Esophagus muscularis mucosa (tissue), 4 donors: Measurements from ENCODE around the gene LTB4R. TPM values are rescaled to one million over a fixed set of nuclear protein-coding genes. Genes with fewer than 3 reads are reported as not detected.

ENCODE experiments used
- DNase-seq: peaks from one replicate; pipeline ENCODE4 v3.0.0-alpha.2; 2017; ENCODE audit errors: extremely low spot score
- H3K27ac ChIP-seq, 4 donors: fragments of 200-600 bp; sonication (generic); replicated peaks in 1 of 4; 1 replicate in 3 of 4; 2 replicates in 1 of 4; pipeline ENCODE4 v1.5.1; 2016 to 2019; ENCODE audit warnings: mild to moderate bottlenecking in 1 of 4
- H3K27me3 ChIP-seq, 4 donors: fragments of 200-600 bp; sonication (generic); one replicate each; pipeline versions ENCODE4 v1.5.1 to v1.6.0; 2016 to 2019
- H3K36me3 ChIP-seq, 4 donors: fragments of 200-600 bp; sonication (generic); one replicate each; pipeline ENCODE4 v1.5.1; 2016 to 2019
- H3K4me1 ChIP-seq, 4 donors: fragments of 200-600 bp; sonication (generic); one replicate each; pipeline ENCODE4 v1.5.1; 2016 to 2019
- H3K4me3 ChIP-seq, 4 donors: fragments of 200-600 bp; sonication (generic); 1 replicate in 2 of 4; 2 replicates in 2 of 4; pipeline ENCODE4 v1.5.1; 2016 to 2019; ENCODE audit warnings: mild to moderate bottlenecking in 4 of 4, moderate library complexity in 1 of 4
- H3K9me3 ChIP-seq, 4 donors: fragments of 200-600 bp; sonication (generic); 1 replicate in 3 of 4; 2 replicates in 1 of 4; pipeline ENCODE4 v1.5.1; 2016 to 2019
- CTCF ChIP-seq, 3 experiments: fragments of 200-600 bp in 2 of 3; fragments of 450-650 bp in 1 of 3; sonication (generic) in 2 of 3; IDR thresholded peaks; one replicate each; pipeline ENCODE4 v1.5.1; 2017 to 2019; ENCODE audit warnings: antibody characterized with exemption in 3 of 3, mild to moderate bottlenecking in 2 of 3, moderate library complexity in 1 of 3
- EP300 ChIP-seq: sonication (generic); formaldehyde crosslinking; IDR thresholded peaks from one replicate; pipeline ENCODE4 v1.6.1; 2017; ENCODE audit warnings: antibody characterized with exemption
- POLR2A ChIP-seq: fragments of 450-650 bp; IDR thresholded peaks from one replicate; pipeline ENCODE4 v1.6.1; 2017; ENCODE audit warnings: antibody characterized with exemption, moderate library complexity, mild to moderate bottlenecking, low read depth
- POLR2AphosphoS5 ChIP-seq, 2 donors: sonication (generic); formaldehyde crosslinking; IDR thresholded peaks; one replicate each; pipeline ENCODE4 v1.6.1; 2017; ENCODE audit warnings: antibody characterized with exemption in 2 of 2
- whole genome bisulfite sequencing: methylation state at CpG from one replicate; pipeline ENCODE4 v1.1.5; 2018; 5-methylcytosine and 5-hydroxymethylcytosine counted together
- intact Hi-C: fragments of 100-400 bp; cut with DNase I; formaldehyde crosslinking; loops from one replicate; pipeline ENCODE4 v1.15.1; 2023
- total RNA-seq, 4 donors: library from RNA; depleted of rRNA; stranded (reverse); fragments of >200 nt; gene quantifications; one replicate each; pipeline versions ENCODE4 v1.1.0 to v1.2.1, GENCODE V29; 2016

The LTB4R gene
- total RNA-seq, 4 donors from 2014 or later = 0.42 to 6.0 (median 2.9) TPM

GRCh38 chr14:24282736-24283135 lies 28.6 kb upstream of the LTB4R start:
- no peak overlapping the region for H3K4me3 ChIP-seq
- intact Hi-C loops = no loop called here
- H3K36me3 ChIP-seq = no peaks in the 10 kb centered on the region
- H3K27me3 ChIP-seq = no peaks in the 10 kb centered on the region
- TF ChIP-seq CTCF (IDR thresholded peaks at IDR 0.05) (no peak), EP300 (no peak), POLR2A (no peak), POLR2AphosphoS5 (IDR thresholded peaks at IDR 0.05) (no peak)
- H3K27ac ChIP-seq = no peak overlapping the region
- no peaks in the 10 kb centered on the region for H3K9me3 ChIP-seq
- WGBS = 83% methylated on average over 3 of the region's 3 CpGs
- H3K4me1 ChIP-seq = peaks cover 0 to 9% (median 0%) of the 10 kb centered on the region in 4 donors
- no peak for DNase-seq

DNA sequence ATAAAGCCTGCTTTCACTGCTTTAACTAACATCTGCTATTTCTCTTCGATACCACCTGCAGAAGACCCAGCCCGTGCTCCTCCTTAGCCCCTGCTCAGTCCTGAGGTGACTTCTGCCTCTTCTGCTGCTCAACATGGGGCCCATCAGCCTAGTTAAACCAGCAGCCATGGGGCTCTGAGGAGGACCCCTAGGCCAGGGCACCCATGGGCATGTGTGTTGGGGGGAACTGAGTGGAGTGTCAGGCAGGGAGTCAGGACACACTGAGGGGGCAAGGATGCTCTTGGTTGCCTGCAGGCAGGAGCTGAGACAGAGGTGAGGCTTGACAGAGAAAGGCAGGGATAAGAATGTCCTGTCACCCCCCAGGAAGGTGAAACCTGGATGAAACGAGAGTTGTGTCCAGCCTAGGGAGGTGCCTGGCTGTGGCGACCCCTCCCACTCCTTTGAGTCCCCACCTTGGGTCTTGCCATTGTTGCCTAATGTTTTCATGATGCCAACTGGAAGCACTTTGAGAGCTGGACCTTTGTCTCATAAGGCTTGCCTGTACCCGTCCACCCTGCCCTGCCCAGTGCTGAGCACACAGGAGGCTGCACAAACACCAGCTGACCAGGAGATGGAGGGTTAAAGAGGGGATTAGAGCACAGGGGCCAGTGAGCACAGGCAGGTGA lies 27.4 kb upstream of the LTB4R start:
- Histone ChIP-seq H3K36me3 (no peaks in the 10 kb centered on the region), H3K4me3 (no peak overlapping the region), H3K4me1 (peaks cover 0 to 6% (median 0%) of the 10 kb centered on the region in 4 donors), H3K9me3 (no peaks in the 10 kb centered on the region), H3K27me3 (no peaks in the 10 kb centered on the region), H3K27ac (no peak overlapping the region)
- TF ChIP-seq CTCF (IDR thresholded peaks at IDR 0.05) (no peak), POLR2A (no peak), EP300 (no peak), POLR2AphosphoS5 (IDR thresholded peaks at IDR 0.05) (no peak)
- WGBS = 83% methylated on average over 5 of the region's 5 CpGs
- DNase-seq = no peak
- intact Hi-C loops = no loop called here

DNA sequence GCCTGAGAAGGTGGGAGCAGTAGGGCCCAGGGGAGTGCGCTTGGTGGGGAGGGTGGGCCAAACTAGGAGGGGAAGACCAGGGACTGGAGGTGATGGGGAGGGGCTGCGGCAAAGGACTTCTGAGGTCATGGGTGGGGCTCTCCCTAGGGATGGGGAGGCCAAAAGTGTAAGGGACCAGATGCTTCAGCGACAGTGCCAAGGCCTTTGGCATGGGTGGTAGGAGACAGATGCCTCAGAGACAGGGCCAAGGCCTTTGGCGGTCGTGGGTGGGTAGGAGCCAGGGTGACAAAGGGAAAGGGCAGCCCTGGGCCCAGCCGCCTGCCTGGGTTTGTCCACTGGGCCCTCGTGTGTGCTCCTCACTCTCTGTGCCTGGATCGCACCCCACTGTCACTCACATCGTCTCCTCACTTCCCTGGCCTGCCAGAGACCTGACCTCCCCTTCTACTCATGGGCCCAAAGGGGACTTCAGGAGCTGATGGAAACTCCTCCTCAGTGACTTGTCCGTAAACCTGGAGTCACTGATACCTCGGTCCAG lies 26.7 kb upstream of the LTB4R start:
- peaks cover 0 to 6% (median 0%) of the 10 kb centered on the region in 4 donors for H3K4me1 ChIP-seq
- no peaks in the 10 kb centered on the region for H3K27me3 ChIP-seq
- intact Hi-C loops = no loop called here
- no peak overlapping the region for H3K4me3 ChIP-seq
- H3K36me3 ChIP-seq = peaks cover 0 to 5% (median 2%) of the 10 kb centered on the region in 4 donors
- TF ChIP-seq POLR2AphosphoS5 (IDR thresholded peaks at IDR 0.05) = no peak
- TF ChIP-seq POLR2A = no peak
- no peak for TF ChIP-seq EP300
- no peaks in the 10 kb centered on the region for H3K9me3 ChIP-seq
- no peak for DNase-seq
- 78% methylated on average over 10 of the region's 11 CpGs for WGBS
- no peak overlapping the region for H3K27ac ChIP-seq

DNA sequence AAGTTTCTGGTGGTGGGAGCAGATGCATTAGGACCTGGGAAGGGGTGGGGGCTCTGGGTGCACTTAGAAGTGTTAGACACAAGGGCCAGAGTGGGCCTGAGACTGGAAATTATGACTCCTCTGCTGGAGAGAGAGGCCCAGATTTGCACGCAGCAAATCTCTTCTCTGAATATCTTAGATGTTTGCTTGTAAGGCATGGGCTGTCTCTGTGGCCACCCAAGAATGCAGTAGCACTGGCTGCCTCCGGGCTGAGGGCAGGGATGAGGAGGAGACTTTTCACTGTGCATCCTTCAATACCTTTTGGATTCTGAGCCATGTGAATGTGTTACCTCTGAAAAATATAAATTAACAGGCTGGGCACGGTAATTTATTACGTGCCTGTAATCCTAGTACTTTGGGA lies 26.0 kb upstream of the LTB4R start:
- intact Hi-C loops = no loop called here
- H3K27me3 ChIP-seq = no peaks in the 10 kb centered on the region
- H3K9me3 ChIP-seq = no peaks in the 10 kb centered on the region
- no peak for DNase-seq
- TF ChIP-seq POLR2AphosphoS5 (IDR thresholded peaks at IDR 0.05) (no peak), CTCF (IDR thresholded peaks at IDR 0.05) (no peak), POLR2A (no peak), EP300 (no peak)
- H3K27ac ChIP-seq = no peak overlapping the region
- peaks cover 0 to 2% (median 0%) of the 10 kb centered on the region in 4 donors for H3K4me1 ChIP-seq
- no peak overlapping the region for H3K4me3 ChIP-seq
- WGBS = 82% methylated on average over 4 of the region's 4 CpGs
- peaks cover 7 to 12% (median 10%) of the 10 kb centered on the region in 4 donors for H3K36me3 ChIP-seq

DNA sequence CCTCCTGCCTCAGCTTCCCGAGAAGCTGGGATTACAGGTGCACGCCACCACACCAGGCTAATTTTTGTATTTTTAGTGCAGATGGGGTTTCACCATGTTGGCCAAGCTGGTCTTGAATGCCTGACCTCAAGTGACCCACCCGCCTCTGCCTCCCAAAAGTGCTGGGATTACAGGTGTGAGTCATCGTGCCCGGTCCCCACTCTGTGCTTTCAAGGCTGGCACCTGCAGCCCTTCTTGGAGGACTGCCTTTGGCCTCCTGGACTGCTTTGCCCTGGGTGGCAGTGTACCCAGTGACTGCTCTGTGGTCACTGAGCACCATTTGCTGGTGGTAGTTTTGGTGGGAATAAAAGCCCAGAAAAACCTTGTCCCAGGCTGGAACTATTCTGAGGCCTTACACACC lies 24.3 kb upstream of the LTB4R start:
- TF ChIP-seq CTCF (IDR thresholded peaks at IDR 0.05) (no peak), POLR2AphosphoS5 (IDR thresholded peaks at IDR 0.05) (no peak), POLR2A (no peak), EP300 (no peak)
- no peak overlapping the region for H3K27ac ChIP-seq
- no peaks in the 10 kb centered on the region for H3K9me3 ChIP-seq
- DNase-seq = no peak
- 96% methylated on average over 5 of the region's 5 CpGs for WGBS
- H3K4me3 ChIP-seq = no peak overlapping the region
- H3K27me3 ChIP-seq = no peaks in the 10 kb centered on the region
- H3K4me1 ChIP-seq = no peaks in the 10 kb centered on the region
- peaks cover 12 to 29% (median 27%) of the 10 kb centered on the region in 4 donors for H3K36me3 ChIP-seq
- intact Hi-C loops = no loop called here
